GM20431 (cell line): ENCODE measurements around the gene SUMF1.

Source experiments
- in situ Hi-C: fragments of 300-500 bp; cut with MseI, MboI; formaldehyde crosslinking; loops from one replicate; pipeline ENCODE4 v1.15.0; 2020; ENCODE audit warnings: low sequenced_read_pairs; ENCODE audit not compliant: unreplicated experiment

The SUMF1 gene

DNA sequence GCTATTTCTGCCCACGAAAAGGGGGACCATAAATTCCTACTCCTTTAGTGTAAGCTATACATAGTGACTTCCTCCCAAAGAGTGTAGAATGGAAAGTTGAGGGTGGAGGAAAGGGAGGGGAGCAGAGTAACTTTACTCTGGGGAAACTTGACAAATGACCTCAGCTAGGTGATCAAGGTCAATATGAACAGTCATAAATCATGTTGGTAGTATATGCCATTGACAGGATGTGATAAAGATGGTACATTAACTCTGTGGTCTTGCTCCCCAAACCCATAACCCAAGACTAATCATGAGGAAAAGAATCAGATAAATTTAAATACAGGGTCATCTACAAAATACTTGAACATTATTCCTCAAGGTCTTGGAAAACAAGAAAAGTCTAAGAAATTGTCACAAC lies 145.3 kb downstream of the SUMF1 start:
- in situ Hi-C loops: no loop called here

DNA sequence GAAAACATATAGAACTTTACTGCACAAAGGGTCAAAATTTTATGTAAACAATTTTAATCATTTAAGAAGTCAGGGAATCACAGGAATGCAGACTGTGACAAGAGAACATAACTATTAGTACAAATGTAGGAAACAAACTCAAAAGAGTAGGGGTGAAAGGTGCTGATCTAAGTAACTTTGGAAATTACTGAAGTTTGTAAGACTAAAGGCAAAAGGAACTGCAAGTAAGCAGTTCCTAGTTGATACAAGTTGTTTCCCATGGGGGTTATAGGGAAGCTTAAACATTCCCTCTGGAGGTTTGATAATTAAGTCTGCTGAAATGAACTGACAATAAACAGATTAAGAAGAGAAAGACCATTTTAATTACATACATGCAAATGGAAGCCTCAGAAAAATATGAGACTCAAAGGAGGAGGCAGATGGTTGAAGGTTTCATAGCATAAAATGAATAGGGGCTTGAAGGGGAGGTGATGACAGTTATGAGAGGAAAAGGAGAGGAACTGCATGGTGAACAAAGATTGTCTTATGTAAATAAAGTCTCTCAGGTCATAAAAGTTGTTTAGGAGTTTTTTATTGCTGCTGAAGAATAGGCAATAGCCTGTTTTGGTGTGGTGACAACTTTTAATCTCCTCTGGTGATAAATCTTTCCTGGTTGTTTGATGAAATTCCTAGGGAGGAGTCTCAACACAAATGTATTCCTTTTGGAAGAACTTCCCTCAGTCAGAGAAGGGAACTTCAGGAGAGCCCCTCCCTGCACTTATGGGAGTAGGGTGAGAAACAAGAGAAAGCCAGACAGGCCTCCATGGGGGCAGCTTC lies 146.8 kb downstream of the SUMF1 start:
- in situ Hi-C loops: no loop called here

DNA sequence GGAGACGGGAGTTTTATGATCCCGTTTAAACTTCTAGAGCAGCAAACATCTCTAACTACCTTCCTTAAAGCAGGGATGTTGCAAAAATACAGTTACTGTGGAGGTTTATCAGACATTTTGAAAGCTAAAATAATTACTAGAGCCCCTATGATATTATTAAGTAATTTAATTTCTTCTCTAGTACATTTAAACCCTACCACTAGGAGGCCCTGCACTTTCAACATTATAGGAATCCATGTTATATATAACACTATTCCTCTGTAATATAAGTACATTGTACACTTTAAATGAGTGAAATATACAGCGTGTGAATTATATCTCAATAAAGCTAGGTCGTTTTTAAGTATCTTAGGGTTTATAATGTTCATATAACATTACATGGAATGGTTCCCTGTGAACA lies 152.4 kb downstream of the SUMF1 start:
- in situ Hi-C loops: no loop called here

DNA sequence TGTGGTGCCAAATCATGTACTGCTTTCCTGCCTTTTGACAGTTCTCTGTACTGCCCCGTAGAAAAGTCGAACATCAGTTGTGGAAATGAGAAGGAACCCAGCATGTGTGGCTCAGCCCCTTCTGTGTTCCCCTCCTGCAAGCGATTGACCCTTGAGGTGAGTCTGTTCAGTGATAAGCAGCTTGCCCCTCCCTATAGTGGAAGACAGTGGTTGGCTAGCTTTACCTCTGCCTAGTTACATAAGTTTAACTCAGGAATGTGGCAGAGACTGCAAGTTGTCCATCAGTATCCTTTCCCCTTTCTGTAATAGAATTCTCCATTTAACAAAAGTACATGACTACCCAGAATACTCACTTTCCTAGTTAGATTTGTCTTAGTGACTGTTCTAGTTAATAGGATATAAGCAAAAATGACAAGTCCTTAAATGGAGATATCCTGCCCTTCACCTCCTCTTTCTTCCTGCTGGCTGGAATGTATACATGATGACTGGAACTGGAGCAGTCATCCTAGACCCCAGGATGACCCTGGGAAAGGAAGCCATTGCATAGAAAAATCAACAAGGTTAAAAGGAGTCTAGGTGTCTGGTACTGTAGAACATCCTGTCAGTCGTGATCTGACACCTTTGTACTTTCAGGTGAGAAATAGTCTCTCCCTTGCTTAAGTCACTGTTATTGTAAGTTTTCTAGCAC lies 153.3 kb downstream of the SUMF1 start:
- in situ Hi-C loops: no loop called here

DNA sequence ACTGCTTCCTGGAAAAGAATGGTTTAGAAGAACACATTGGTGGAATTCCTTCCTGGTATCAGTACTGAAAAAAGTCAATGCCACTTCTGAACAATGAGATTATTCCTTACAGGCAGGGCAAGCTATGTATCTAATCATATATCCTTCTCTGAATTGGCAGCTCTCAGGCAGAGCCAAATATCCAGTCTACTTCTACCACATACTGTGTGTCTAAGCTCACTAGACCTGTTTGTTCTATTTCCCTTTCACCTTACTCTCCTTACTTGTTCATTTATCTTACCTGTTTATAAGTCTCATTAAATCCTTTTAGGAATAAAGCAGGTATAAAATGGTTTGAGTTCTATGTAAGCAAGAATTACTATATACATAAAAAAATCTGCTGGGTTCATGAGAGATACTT lies 155.6 kb downstream of the SUMF1 start:
- in situ Hi-C loops: no loop called here
